GM23338 (cell line): Measurements from ENCODE around the gene STK33. TPM values are rescaled to one million over a fixed set of nuclear protein-coding genes. Genes with fewer than 3 reads are reported as not detected.

Experiments
- ATAC-seq: fragments of 200-7000 bp; cut with Tn5 transposase; 3 replicates; pipeline ENCODE4 v1.9.1; 2020
- DNase-seq: peaks from one replicate; pipeline ENCODE4 v3.0.0-alpha.2; 2015; ENCODE audit warnings: low spot score
- H2AFZ ChIP-seq: fragments of 200-600 bp; sonication (generic); 2 replicates; pipeline ENCODE4 v1.8.0; 2016; ENCODE audit warnings: antibody characterized with exemption, mild to moderate bottlenecking, moderate library complexity
- H3F3A ChIP-seq: fragments of 200-600 bp; sonication (generic); replicated peaks from 2 replicates; pipeline ENCODE4 v1.8.0; 2017; ENCODE audit warnings: antibody characterized with exemption, mixed run types, low read depth
- H3K27ac ChIP-seq: fragments of 200-600 bp; sonication (generic); 2 replicates; pipeline ENCODE4 v1.6.1; 2016; ENCODE audit warnings: low read depth
- H3K27me3 ChIP-seq: fragments of 200-600 bp; sonication (generic); 2 replicates; pipeline ENCODE4 v1.8.0; 2016; ENCODE audit warnings: mild to moderate bottlenecking, mixed run types, moderate library complexity; ENCODE audit not compliant: insufficient read depth
- H3K36me3 ChIP-seq: fragments of 200-600 bp; sonication (generic); 2 replicates; pipeline ENCODE4 v1.8.0; 2016; ENCODE audit warnings: mild to moderate bottlenecking; ENCODE audit not compliant: insufficient read depth
- H3K4me1 ChIP-seq: fragments of 200-600 bp; sonication (generic); 2 replicates; pipeline ENCODE4 v1.8.0; 2016; ENCODE audit warnings: mild to moderate bottlenecking, moderate library complexity; ENCODE audit not compliant: insufficient read depth
- H3K4me2 ChIP-seq: fragments of 200-600 bp; sonication (generic); 2 replicates; pipeline ENCODE4 v1.7.1; 2017; ENCODE audit warnings: mixed run types
- H3K4me3 ChIP-seq: fragments of 200-600 bp; sonication (generic); 2 replicates; pipeline ENCODE4 v1.6.1; 2016; ENCODE audit warnings: mixed run types
- H3K79me2 ChIP-seq: fragments of 200-600 bp; sonication (generic); replicated peaks from 2 replicates; pipeline ENCODE4 v1.8.0; 2017; ENCODE audit warnings: mild to moderate bottlenecking; ENCODE audit not compliant: insufficient read depth
- H3K9me2 ChIP-seq: fragments of 200-600 bp; sonication (generic); 2 replicates; pipeline ENCODE4 v1.8.0; 2017; ENCODE audit not compliant: insufficient read depth
- H4K20me1 ChIP-seq: fragments of 200-600 bp; sonication (generic); replicated peaks from 2 replicates; pipeline ENCODE4 v1.8.0; 2017; ENCODE audit warnings: mild to moderate bottlenecking; ENCODE audit not compliant: insufficient read depth
- H3K27ac Mint-ChIP-seq: 2 replicates; pipeline ENCODE4 v1.8.0; 2020; ENCODE audit warnings: inconsistent platforms, mild to moderate bottlenecking, moderate library complexity, mixed read lengths
- H3K27me3 Mint-ChIP-seq: 3 replicates; pipeline ENCODE4 v1.8.0; 2022; ENCODE audit warnings: low read depth, mild to moderate bottlenecking, moderate library complexity, mixed read lengths, inconsistent platforms; ENCODE audit not compliant: insufficient read depth, poor library complexity
- H3K36me3 Mint-ChIP-seq: 3 replicates; pipeline ENCODE4 v1.8.0; 2021; ENCODE audit warnings: low read depth, mild to moderate bottlenecking, inconsistent platforms, moderate library complexity, mixed read lengths
- H3K4me1 Mint-ChIP-seq: 3 replicates; pipeline ENCODE4 v1.8.0; 2020; ENCODE audit warnings: mild to moderate bottlenecking, inconsistent platforms, mixed read lengths
- H3K4me3 Mint-ChIP-seq: 3 replicates; pipeline ENCODE4 v1.8.0; 2021; ENCODE audit warnings: moderate library complexity, mild to moderate bottlenecking, inconsistent platforms, mixed read lengths
- H3K9me3 Mint-ChIP-seq: 3 replicates; pipeline ENCODE4 v1.8.0; 2020; ENCODE audit warnings: moderate library complexity, mild to moderate bottlenecking, inconsistent platforms, mixed read lengths
- CREB1 ChIP-seq: fragments of 250-450 bp; sonication (Bioruptor Pico); IDR thresholded peaks from 2 replicates; pipeline ENCODE4 v1.5.0; 2020; ENCODE audit warnings: low read depth, mild to moderate bottlenecking, moderate library complexity
- EZH2 ChIP-seq: fragments of 200-600 bp; sonication (generic); IDR thresholded peaks from one replicate; pipeline ENCODE4 v1.8.0; 2017; ENCODE audit warnings: antibody characterized with exemption, mild to moderate bottlenecking, low read depth; ENCODE audit not compliant: unreplicated experiment
- EZH2phosphoT487 ChIP-seq: fragments of 200-600 bp; sonication (generic); IDR thresholded peaks from one replicate; pipeline ENCODE4 v1.8.1; 2018; ENCODE audit warnings: antibody characterized with exemption; ENCODE audit not compliant: unreplicated experiment
- JUNB ChIP-seq: IDR thresholded peaks from one replicate; pipeline ENCODE4 v1.6.1; 2016; ENCODE audit warnings: antibody characterized with exemption; ENCODE audit not compliant: unreplicated experiment
- NANOG ChIP-seq: IDR thresholded peaks from 2 replicates; pipeline ENCODE4 v1.6.1; 2016; ENCODE audit warnings: antibody characterized with exemption, borderline replicate concordance
- POLR2AphosphoS5 ChIP-seq: IDR thresholded peaks from 2 replicates; pipeline ENCODE4 v1.6.1; 2016; ENCODE audit warnings: antibody characterized with exemption, low read depth
- STAT1 ChIP-seq: IDR thresholded peaks from one replicate; pipeline ENCODE4 v1.6.1; 2016; ENCODE audit warnings: antibody characterized with exemption; ENCODE audit not compliant: unreplicated experiment
- ZNF114 ChIP-seq: fragments of 250-450 bp; sonication (Bioruptor Pico); IDR thresholded peaks from 2 replicates; pipeline ENCODE4 v1.5.0; 2020; ENCODE audit warnings: mild to moderate bottlenecking, moderate library complexity
- ZNF331 ChIP-seq: fragments of 250-450 bp; sonication (Bioruptor Pico); IDR thresholded peaks from 2 replicates; pipeline ENCODE4 v1.5.0; 2020; ENCODE audit warnings: low read depth, mild to moderate bottlenecking, moderate library complexity
- polyA plus RNA-seq: library from polyadenylated mRNA; unstranded; fragments of >200 nt; fragmentation: Nextera tagmentation; extraction: Ambion mirVana; gene quantifications from 2 replicates; pipeline ENCODE4 v1.2.1, GENCODE V29; 2016
- total RNA-seq: library from RNA; depleted of rRNA; stranded (reverse); fragments of >200 nt; shearing (Covaris generic); gene quantifications from 2 replicates; pipeline ENCODE4 v1.2.3, GENCODE V29; 2014
- TF ChIP-seq, protein P1 (sequence below): IDR thresholded peaks from 2 replicates; pipeline ENCODE4 v1.6.1; 2016; ENCODE audit warnings: antibody characterized with exemption
- TF ChIP-seq, protein P2 (sequence below): fragments of 250-450 bp; sonication (Bioruptor Pico); IDR thresholded peaks from 2 replicates; pipeline ENCODE4 v1.5.0; 2020; ENCODE audit warnings: mild to moderate bottlenecking, moderate library complexity
- TF ChIP-seq, protein P3 (sequence below): IDR thresholded peaks from one replicate; pipeline ENCODE4 v1.6.1; 2018; ENCODE audit warnings: antibody characterized with exemption; ENCODE audit not compliant: unreplicated experiment
- TF ChIP-seq, protein P4 (sequence below), 2 experiments: fragments of 200-600 bp in 1 of 2; sonication (generic) in 1 of 2; conservative IDR thresholded peaks; 2 replicates each; pipeline versions ENCODE4 v1.5.1 to v1.6.1; 2016 to 2017; ENCODE audit warnings: antibody characterized with exemption in 2 of 2, low read depth in 2 of 2, mild to moderate bottlenecking in 2 of 2, moderate library complexity in 1 of 2

Gene STK33
- total and polyA plus RNA-seq, 2 experiments from 2014 or later = 17.2 to 18.2 TPM

GRCh38 chr11:8612522-8612921 is 18.5 kb upstream of the STK33 start:
- H3K4me2 ChIP-seq = no peak overlapping the region
- Mint-ChIP-seq H3K36me3 (no peaks in the 10 kb centered on the region; the same call in 2 of the 3 replicates), H3K27me3 (peaks cover 14% of the 10 kb centered on the region), H3K4me1 (peaks cover 3% of the 10 kb centered on the region; the same call in 2 of the 3 replicates), H3K4me3 (no peak overlapping the region), H3K27ac (no peak overlapping the region), H3K9me3 (no peaks in the 10 kb centered on the region; the same call in 2 of the 3 replicates)
- H2AFZ ChIP-seq = no peak overlapping the region
- H3K79me2 ChIP-seq = no peaks in the 10 kb centered on the region
- no peaks in the 10 kb centered on the region for H3F3A ChIP-seq
- no peaks in the 10 kb centered on the region for H3K9me2 ChIP-seq
- no peak overlapping the region for H3K4me3 ChIP-seq
- TF ChIP-seq, protein P1, sequence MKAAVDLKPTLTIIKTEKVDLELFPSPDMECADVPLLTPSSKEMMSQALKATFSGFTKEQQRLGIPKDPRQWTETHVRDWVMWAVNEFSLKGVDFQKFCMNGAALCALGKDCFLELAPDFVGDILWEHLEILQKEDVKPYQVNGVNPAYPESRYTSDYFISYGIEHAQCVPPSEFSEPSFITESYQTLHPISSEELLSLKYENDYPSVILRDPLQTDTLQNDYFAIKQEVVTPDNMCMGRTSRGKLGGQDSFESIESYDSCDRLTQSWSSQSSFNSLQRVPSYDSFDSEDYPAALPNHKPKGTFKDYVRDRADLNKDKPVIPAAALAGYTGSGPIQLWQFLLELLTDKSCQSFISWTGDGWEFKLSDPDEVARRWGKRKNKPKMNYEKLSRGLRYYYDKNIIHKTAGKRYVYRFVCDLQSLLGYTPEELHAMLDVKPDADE = no peak
- no peak for TF ChIP-seq POLR2AphosphoS5
- no peak for TF ChIP-seq ZNF114 (CRISPR knock-in tag)
- TF ChIP-seq EZH2 = no peak
- no peak for TF ChIP-seq NANOG
- TF ChIP-seq, protein P2, sequence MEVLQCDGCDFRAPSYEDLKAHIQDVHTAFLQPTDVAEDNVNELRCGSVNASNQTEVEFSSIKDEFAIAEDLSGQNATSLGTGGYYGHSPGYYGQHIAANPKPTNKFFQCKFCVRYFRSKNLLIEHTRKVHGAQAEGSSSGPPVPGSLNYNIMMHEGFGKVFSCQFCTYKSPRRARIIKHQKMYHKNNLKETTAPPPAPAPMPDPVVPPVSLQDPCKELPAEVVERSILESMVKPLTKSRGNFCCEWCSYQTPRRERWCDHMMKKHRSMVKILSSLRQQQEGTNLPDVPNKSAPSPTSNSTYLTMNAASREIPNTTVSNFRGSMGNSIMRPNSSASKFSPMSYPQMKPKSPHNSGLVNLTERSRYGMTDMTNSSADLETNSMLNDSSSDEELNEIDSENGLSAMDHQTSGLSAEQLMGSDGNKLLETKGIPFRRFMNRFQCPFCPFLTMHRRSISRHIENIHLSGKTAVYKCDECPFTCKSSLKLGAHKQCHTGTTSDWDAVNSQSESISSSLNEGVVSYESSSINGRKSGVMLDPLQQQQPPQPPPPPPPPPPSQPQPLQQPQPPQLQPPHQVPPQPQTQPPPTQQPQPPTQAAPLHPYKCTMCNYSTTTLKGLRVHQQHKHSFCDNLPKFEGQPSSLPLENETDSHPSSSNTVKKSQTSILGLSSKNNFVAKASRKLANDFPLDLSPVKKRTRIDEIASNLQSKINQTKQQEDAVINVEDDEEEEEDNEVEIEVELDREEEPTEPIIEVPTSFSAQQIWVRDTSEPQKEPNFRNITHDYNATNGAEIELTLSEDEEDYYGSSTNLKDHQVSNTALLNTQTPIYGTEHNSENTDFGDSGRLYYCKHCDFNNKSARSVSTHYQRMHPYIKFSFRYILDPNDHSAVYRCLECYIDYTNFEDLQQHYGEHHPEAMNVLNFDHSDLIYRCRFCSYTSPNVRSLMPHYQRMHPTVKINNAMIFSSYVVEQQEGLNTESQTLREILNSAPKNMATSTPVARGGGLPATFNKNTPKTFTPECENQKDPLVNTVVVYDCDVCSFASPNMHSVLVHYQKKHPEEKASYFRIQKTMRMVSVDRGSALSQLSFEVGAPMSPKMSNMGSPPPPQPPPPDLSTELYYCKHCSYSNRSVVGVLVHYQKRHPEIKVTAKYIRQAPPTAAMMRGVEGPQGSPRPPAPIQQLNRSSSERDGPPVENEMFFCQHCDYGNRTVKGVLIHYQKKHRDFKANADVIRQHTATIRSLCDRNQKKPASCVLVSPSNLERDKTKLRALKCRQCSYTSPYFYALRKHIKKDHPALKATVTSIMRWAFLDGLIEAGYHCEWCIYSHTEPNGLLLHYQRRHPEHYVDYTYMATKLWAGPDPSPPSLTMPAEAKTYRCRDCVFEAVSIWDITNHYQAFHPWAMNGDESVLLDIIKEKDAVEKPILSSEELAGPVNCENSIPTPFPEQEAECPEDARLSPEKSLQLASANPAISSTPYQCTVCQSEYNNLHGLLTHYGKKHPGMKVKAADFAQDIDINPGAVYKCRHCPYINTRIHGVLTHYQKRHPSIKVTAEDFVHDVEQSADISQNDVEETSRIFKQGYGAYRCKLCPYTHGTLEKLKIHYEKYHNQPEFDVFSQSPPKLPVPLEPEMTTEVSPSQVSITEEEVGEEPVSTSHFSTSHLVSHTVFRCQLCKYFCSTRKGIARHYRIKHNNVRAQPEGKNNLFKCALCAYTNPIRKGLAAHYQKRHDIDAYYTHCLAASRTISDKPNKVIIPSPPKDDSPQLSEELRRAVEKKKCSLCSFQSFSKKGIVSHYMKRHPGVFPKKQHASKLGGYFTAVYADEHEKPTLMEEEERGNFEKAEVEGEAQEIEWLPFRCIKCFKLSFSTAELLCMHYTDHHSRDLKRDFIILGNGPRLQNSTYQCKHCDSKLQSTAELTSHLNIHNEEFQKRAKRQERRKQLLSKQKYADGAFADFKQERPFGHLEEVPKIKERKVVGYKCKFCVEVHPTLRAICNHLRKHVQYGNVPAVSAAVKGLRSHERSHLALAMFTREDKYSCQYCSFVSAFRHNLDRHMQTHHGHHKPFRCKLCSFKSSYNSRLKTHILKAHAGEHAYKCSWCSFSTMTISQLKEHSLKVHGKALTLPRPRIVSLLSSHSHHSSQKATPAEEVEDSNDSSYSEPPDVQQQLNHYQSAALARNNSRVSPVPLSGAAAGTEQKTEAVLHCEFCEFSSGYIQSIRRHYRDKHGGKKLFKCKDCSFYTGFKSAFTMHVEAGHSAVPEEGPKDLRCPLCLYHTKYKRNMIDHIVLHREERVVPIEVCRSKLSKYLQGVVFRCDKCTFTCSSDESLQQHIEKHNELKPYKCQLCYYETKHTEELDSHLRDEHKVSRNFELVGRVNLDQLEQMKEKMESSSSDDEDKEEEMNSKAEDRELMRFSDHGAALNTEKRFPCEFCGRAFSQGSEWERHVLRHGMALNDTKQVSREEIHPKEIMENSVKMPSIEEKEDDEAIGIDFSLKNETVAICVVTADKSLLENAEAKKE (CRISPR knock-in tag) = no peak
- TF ChIP-seq, protein P3, sequence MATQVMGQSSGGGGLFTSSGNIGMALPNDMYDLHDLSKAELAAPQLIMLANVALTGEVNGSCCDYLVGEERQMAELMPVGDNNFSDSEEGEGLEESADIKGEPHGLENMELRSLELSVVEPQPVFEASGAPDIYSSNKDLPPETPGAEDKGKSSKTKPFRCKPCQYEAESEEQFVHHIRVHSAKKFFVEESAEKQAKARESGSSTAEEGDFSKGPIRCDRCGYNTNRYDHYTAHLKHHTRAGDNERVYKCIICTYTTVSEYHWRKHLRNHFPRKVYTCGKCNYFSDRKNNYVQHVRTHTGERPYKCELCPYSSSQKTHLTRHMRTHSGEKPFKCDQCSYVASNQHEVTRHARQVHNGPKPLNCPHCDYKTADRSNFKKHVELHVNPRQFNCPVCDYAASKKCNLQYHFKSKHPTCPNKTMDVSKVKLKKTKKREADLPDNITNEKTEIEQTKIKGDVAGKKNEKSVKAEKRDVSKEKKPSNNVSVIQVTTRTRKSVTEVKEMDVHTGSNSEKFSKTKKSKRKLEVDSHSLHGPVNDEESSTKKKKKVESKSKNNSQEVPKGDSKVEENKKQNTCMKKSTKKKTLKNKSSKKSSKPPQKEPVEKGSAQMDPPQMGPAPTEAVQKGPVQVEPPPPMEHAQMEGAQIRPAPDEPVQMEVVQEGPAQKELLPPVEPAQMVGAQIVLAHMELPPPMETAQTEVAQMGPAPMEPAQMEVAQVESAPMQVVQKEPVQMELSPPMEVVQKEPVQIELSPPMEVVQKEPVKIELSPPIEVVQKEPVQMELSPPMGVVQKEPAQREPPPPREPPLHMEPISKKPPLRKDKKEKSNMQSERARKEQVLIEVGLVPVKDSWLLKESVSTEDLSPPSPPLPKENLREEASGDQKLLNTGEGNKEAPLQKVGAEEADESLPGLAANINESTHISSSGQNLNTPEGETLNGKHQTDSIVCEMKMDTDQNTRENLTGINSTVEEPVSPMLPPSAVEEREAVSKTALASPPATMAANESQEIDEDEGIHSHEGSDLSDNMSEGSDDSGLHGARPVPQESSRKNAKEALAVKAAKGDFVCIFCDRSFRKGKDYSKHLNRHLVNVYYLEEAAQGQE = no peak
- TF ChIP-seq STAT1 = no peak
- TF ChIP-seq CREB1 (CRISPR knock-in tag) = no peak
- TF ChIP-seq JUNB = no peak
- no peak for TF ChIP-seq ZNF331 (CRISPR knock-in tag)
- TF ChIP-seq EZH2phosphoT487 = no peak
- TF ChIP-seq, protein P4, sequence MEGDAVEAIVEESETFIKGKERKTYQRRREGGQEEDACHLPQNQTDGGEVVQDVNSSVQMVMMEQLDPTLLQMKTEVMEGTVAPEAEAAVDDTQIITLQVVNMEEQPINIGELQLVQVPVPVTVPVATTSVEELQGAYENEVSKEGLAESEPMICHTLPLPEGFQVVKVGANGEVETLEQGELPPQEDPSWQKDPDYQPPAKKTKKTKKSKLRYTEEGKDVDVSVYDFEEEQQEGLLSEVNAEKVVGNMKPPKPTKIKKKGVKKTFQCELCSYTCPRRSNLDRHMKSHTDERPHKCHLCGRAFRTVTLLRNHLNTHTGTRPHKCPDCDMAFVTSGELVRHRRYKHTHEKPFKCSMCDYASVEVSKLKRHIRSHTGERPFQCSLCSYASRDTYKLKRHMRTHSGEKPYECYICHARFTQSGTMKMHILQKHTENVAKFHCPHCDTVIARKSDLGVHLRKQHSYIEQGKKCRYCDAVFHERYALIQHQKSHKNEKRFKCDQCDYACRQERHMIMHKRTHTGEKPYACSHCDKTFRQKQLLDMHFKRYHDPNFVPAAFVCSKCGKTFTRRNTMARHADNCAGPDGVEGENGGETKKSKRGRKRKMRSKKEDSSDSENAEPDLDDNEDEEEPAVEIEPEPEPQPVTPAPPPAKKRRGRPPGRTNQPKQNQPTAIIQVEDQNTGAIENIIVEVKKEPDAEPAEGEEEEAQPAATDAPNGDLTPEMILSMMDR (conservative IDR thresholded peaks at IDR 0.05; ENCODE audit: low read depth in 2 of 2) = no peak
- no peaks in the 10 kb centered on the region for H3K27me3 ChIP-seq
- ATAC-seq = no peak
- H3K36me3 ChIP-seq = no peaks in the 10 kb centered on the region
- H3K27ac ChIP-seq = no peak overlapping the region
- DNase-seq = no peak
- H4K20me1 ChIP-seq = no peaks in the 10 kb centered on the region
- H3K4me1 ChIP-seq = no peaks in the 10 kb centered on the region
